ENCODE data around the gene USP27X.

USP27X gene

GRCh38 chrX:49878834-49879655 lies at the start of gene USP27X:
TSS of gene USP27X (plus strand) at chrX:49879484. CDS start at chrX:49880308, 824 bp downstream.
- H3K9ac ChIP-seq (ENCODE audit: low read depth, low read length, poor library complexity, severe bottlenecking) = peak within 1 kb of the TSS; percentile 58
- peaks cover 6% of the 10 kb centered on the region for H3K4me1 ChIP-seq (ENCODE audit: insufficient read depth, low read length, poor library complexity, severe bottlenecking)
- H3K36me3 ChIP-seq (ENCODE audit: insufficient read depth, low read length) = no peaks in the 10 kb centered on the region
- H3K9me2 ChIP-seq (replicated peaks; ENCODE audit: low read depth, low read length) = no peaks in the 10 kb centered on the region
- H3K4me3 ChIP-seq (ENCODE audit: low read length, poor library complexity, severe bottlenecking) = peak within 1 kb of the TSS; percentile 76
- no peaks in the 10 kb centered on the region for H3K9me3 ChIP-seq (ENCODE audit: insufficient read depth, low read depth, low read length)
- no peaks in the 10 kb centered on the region for H3K27me3 ChIP-seq (ENCODE audit: insufficient read depth, low read length, poor library complexity, severe bottlenecking)
- H3K79me2 ChIP-seq (ENCODE audit: insufficient read depth, low read length) = 0 out of 2 replicates have a peak, but pooled peaks cover 4% of the 10 kb centered on the region
- H2AFZ ChIP-seq (ENCODE audit: low read length) = peak within 1 kb of the TSS; percentile 94
- TF ChIP-seq, protein P1, sequence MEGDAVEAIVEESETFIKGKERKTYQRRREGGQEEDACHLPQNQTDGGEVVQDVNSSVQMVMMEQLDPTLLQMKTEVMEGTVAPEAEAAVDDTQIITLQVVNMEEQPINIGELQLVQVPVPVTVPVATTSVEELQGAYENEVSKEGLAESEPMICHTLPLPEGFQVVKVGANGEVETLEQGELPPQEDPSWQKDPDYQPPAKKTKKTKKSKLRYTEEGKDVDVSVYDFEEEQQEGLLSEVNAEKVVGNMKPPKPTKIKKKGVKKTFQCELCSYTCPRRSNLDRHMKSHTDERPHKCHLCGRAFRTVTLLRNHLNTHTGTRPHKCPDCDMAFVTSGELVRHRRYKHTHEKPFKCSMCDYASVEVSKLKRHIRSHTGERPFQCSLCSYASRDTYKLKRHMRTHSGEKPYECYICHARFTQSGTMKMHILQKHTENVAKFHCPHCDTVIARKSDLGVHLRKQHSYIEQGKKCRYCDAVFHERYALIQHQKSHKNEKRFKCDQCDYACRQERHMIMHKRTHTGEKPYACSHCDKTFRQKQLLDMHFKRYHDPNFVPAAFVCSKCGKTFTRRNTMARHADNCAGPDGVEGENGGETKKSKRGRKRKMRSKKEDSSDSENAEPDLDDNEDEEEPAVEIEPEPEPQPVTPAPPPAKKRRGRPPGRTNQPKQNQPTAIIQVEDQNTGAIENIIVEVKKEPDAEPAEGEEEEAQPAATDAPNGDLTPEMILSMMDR (conservative IDR thresholded peaks at IDR 0.05; ENCODE audit: low read length) = peak; percentile 50
- TF ChIP-seq EZH2phosphoT487 (IDR thresholded peaks at IDR 0.05; ENCODE audit: borderline replicate concordance) = no peak
- peak within 1 kb of the TSS; percentile 88 for H3K4me2 ChIP-seq (ENCODE audit: low read depth, low read length, poor library complexity, severe bottlenecking)
- no peaks in the 10 kb centered on the region for H3F3A ChIP-seq (ENCODE audit: low read depth)
- no peaks in the 10 kb centered on the region for H4K20me1 ChIP-seq (ENCODE audit: insufficient read depth, low read length, poor library complexity, severe bottlenecking)

DNA sequence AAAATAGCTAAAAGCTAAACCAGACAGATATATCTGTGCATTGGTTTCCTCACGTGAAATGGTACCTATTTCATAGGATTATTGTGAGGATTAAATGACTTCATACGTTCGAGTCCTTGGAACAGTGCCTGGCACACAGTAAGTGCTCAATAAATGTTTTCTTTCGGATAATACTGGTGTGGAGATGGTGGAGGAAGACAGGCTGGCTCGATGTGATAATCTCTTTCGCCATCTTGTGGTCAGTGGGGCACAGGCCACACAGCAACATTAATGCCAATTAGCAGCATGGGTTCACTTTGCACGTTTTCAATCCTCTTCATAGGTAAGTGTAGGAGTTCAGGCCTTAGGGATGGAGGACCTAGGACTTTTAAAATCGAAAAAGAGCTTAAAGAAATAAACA lies 40.9 kb upstream of the USP27X start:
- no peaks in the 10 kb centered on the region for H4K20me1 ChIP-seq (ENCODE audit: insufficient read depth, low read length, poor library complexity, severe bottlenecking)
- H3K4me2 ChIP-seq (ENCODE audit: low read depth, low read length, poor library complexity, severe bottlenecking) = no peak overlapping the region
- H3K9me3 ChIP-seq (ENCODE audit: insufficient read depth, low read depth, low read length) = no peaks in the 10 kb centered on the region
- H3K4me3 ChIP-seq (ENCODE audit: low read length, poor library complexity, severe bottlenecking) = no peak overlapping the region
- no peak overlapping the region for H3K9ac ChIP-seq (ENCODE audit: low read depth, low read length, poor library complexity, severe bottlenecking)
- H3K36me3 ChIP-seq (ENCODE audit: insufficient read depth, low read length) = no peaks in the 10 kb centered on the region
- H3K4me1 ChIP-seq (ENCODE audit: insufficient read depth, low read length, poor library complexity, severe bottlenecking) = no peaks in the 10 kb centered on the region
- no peaks in the 10 kb centered on the region for H3K9me2 ChIP-seq (replicated peaks; ENCODE audit: low read depth, low read length)
- H3K79me2 ChIP-seq (ENCODE audit: insufficient read depth, low read length) = no peaks in the 10 kb centered on the region
- TF ChIP-seq EZH2phosphoT487 (IDR thresholded peaks at IDR 0.05; ENCODE audit: borderline replicate concordance) = no peak
- TF ChIP-seq, protein P1 (conservative IDR thresholded peaks at IDR 0.05; ENCODE audit: low read length) = peak; percentile 61
- H3F3A ChIP-seq (ENCODE audit: low read depth) = no peaks in the 10 kb centered on the region
- no peaks in the 10 kb centered on the region for H3K27me3 ChIP-seq (ENCODE audit: insufficient read depth, low read length, poor library complexity, severe bottlenecking)
- no peak overlapping the region for H2AFZ ChIP-seq (ENCODE audit: low read length)

DNA sequence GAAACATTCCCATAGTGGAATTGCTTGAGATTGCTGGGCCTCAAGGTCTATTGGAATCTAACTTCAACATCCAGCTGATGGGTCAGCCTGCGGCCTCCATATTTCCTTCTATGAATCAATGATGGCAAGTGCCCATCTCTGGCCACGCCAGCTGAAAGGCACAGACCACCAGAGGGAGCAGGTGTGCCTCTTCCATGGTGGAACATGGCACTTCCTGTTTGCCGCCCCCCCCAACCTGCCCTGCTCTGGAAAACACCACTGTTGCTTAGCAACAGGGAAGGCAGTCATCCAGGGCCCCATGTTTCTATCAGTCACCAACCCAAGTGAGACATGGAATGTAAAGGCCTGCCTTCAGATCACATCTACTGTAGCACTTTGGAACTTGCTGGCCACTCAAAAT lies 38.6 kb upstream of the USP27X start:
- Histone ChIP-seq H3K4me3 (ENCODE audit: low read length, poor library complexity, severe bottlenecking) (no peak overlapping the region), H3K36me3 (ENCODE audit: insufficient read depth, low read length) (no peaks in the 10 kb centered on the region), H2AFZ (ENCODE audit: low read length) (no peak overlapping the region), H3K4me2 (ENCODE audit: low read depth, low read length, poor library complexity, severe bottlenecking) (no peak overlapping the region), H3K9me2 (replicated peaks; ENCODE audit: low read depth, low read length) (no peaks in the 10 kb centered on the region), H3K4me1 (ENCODE audit: insufficient read depth, low read length, poor library complexity, severe bottlenecking) (no peaks in the 10 kb centered on the region), H3K27me3 (ENCODE audit: insufficient read depth, low read length, poor library complexity, severe bottlenecking) (no peaks in the 10 kb centered on the region), H3K9me3 (ENCODE audit: insufficient read depth, low read depth, low read length) (no peaks in the 10 kb centered on the region), H3K79me2 (ENCODE audit: insufficient read depth, low read length) (no peaks in the 10 kb centered on the region), H4K20me1 (ENCODE audit: insufficient read depth, low read length, poor library complexity, severe bottlenecking) (no peaks in the 10 kb centered on the region), H3F3A (ENCODE audit: low read depth) (no peaks in the 10 kb centered on the region), H3K9ac (ENCODE audit: low read depth, low read length, poor library complexity, severe bottlenecking) (no peak overlapping the region)
- no peak for TF ChIP-seq EZH2phosphoT487 (IDR thresholded peaks at IDR 0.05; ENCODE audit: borderline replicate concordance)
- TF ChIP-seq, protein P1 (conservative IDR thresholded peaks at IDR 0.05; ENCODE audit: low read length) = peak; percentile 58
